HG02571 (cell line): ENCODE results near the gene CCDC92B.

ENCODE experiments used
- ATAC-seq: cut with Tn5 transposase; IDR thresholded peaks from one replicate; pipeline ENCODE4 v1.9.1; 2021; ENCODE audit warnings: mild to moderate bottlenecking, moderate library complexity; ENCODE audit not compliant: unreplicated experiment

The CCDC92B gene

GRCh38 chr17:2723505-2723996, 25.9 kb downstream of the CCDC92B start:
- ATAC-seq = no peak

DNA sequence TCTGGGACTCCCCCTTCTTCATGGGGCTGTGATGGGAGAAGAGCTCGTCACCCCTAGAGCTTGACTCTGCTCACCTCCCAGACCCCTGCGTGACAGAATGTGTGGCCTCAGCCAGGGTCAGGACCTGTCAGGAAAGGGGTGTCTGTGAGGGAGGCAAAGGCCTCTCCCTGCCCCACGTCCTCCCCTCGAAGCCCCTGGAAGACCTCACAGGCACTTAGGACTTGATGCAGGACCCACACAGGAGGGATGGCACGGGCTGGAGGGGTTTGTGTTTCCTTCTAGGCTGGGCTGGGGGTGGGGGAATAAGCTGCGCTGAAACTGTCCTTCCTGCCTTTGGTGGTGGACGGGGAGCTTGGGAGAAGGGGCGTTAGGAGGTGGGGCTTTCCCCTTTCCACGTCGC, 26.8 kb downstream of the CCDC92B start:
- no peak for ATAC-seq

DNA sequence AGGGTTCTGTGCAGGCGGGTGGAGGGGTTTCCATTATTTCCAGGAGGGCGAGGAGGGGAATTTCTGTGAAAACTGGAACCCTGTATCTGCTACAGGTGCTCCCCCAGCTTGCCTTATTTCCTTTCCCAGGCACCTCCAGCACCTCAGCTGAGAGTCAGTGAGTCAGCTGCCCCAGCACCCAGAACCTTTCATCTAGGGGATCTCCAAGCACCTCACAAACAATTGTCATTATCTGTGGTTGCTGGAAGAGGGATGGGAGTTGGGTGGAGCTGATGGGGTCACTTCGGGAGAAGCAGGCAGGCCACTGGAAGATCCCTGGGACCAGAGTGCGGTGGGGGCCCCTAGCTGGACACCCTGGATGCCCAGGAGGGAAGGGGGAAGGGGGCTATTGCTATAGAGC, 27.8 kb downstream of the CCDC92B start:
- no peak for ATAC-seq

DNA sequence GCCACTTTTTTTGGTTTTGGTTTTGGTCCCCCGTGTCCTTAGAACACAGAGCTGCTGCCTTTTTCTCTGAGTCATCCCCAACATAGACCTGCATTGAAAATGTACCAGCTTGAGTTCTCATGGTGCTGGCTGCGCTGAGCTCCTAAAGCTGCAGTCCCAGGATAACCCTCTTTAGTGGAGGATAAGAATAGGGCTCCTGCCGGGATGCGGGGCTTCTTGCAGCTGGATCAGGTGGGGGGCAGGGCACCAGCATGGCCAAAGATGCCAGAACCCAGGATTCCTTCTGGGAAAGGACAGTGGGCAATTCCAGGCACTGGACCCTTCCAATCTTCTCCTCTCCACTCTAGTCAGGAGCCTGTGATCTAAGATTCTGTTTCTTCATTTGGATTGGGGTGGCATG, 29.6 kb downstream of the CCDC92B start:
- no peak for ATAC-seq

DNA sequence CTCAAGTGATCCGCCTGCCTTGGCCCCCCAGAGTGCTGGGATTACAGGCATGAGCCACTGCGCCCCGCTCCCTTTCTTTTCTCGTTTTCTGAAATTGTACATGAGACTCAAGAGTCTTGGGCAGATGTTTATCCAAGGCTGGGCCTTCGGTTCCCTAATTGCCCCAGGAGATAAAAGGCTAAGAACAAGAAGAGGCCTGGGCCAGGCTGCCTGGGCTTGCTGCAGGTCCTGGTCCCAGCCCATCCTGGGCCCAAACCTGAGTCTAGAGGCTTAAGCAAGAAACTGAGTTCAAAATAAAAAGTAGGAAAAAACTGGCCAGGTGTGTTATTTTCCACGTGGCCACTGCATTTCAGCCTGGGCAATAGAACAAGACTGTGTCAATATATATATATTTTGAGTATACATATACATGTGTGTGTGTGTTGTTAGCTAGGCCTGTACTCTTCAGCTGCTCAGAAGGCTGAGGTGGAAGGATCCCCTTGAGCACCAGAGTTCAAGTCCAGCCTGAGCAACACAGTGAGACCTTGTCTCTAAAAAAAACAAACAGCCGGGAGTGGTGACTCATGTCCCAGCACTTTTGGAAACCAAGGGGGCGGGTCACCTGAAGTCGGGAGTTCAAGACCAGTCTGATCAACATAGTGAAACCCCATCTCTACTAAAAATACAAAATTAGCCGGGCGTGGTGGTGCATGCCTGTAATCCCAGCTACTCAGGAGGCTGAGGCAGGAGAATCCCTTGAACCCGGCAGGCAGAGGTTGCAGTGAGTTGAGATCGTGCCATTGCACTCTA, 31.1 kb downstream of the CCDC92B start:
- no peak for ATAC-seq

GRCh38 chr17:2716649-2717048, 32.8 kb downstream of the CCDC92B start:
- ATAC-seq = no peak

GRCh38 chr17:2713881-2714280, 35.6 kb downstream of the CCDC92B start:
- ATAC-seq = no peak

- ATAC-seq = no peak
Observed at GRCh38 chr17:2712300-2713043, 37.0 kb downstream of the CCDC92B start.

DNA sequence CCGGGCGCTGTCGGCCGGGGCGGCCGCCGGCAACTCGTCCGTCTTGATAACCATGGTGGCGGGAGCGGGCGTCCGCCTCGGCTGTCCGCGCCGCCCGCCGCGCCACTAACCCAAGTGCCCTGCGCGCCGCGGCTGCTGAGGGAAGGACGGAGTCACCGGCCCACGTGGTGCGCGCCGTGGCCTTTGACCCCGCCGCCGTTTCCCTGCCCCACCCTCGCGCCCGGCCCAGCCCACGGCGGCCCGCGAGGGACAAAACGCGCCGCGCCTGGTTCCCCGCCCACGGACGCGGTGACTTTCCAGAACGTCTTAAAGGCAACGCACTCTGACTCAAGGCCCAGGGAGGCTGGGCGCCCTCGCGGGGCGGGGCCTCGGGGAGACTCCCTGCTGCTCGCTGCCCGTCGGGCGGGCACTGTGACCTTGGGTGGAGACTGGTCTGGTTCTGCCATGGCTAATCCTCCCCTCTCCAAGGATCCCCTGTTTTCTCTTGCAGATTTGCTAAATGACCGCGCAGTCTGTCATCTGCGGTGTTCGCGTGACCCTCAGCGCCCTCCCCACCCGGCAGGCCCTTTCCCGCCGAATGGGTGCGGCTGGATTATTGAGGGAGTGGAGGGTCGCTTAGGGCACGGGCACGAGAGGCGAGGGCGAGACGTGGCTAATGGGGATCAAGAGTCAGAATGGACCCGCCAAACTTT, 37.7 kb downstream of the CCDC92B start, which contains the start of gene CLUH:
Gene CLUH, minus strand, starts transcription at position 157 of the 692 bp plus-strand sequence. Its CDS starts 103 bp downstream, at position 54.
- ATAC-seq = peak; percentile 69

DNA sequence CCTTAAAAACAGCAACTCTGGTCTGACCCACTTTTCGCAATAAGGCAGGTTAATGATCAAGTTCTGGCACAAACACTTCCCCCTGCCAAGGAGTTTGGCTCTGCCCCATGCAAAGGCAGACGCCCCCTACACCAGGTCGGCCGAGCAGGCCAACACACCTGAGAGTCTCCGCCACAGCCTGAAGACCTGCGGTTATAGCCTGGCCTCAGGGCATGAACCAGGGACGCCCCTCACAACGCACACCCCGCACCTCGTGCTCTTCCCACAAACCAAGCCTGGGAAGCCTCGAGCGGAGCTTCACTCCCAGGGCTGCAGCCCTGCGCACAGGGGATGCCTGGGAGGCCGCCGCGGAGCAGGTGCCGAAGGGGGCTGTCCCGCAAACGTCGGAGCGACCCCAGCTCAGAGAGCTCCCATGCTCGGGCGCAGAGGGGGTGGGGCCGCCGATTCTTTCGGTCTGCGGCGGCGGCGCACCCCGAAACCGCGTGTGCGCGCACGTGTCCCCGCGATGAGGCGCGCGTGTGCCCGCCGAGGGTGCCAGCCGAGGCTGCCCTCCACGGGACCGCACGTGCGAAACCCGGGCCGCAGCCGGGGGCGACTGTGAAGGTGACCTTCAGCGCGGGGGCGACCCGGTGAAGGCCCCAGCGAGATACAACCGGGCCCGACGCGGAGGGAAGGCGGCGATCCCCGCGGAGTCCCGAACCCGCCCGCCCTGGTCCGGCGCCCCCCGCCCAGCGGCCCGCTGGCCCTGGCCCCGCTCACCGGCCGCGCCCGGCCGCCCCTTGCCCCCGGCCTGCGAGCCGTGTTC, 38.4 kb downstream of the CCDC92B start:
- peak; percentile 11 for ATAC-seq

DNA sequence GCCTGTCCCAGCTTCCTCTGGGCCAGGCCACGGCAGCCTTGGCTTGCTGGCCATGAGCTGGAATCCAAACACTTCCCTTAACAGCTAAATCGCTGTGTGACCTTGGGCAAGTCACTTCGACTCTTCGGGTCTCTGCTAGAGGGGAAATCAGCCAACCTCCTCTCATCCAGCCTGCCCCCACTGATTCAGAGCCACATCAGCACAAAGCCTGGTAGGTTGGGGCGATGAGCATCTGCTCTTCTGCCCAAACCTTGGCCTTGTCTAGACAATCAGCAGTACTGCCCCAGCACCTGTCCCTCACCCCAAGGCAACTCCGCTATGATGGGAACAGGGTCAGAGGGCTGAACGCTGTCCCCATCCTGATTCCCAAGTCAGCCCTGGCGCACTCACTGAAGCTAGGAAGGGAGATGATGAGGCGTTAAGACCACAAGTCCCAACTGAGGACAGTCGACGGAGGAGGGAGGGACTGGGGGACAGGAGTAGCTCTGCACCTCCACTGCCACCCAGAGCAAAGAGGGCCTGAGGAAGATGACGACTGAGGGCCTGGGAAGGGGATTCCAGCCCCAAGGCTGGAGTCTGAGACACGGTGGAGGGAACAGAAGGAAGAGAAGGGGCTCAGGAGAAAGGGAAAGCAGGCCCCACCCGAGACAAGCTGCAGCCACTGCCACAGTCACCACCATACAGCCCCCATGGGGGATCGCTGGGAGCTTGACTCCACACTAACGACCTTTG, 39.2 kb downstream of the CCDC92B start:
- ATAC-seq = no peak

DNA sequence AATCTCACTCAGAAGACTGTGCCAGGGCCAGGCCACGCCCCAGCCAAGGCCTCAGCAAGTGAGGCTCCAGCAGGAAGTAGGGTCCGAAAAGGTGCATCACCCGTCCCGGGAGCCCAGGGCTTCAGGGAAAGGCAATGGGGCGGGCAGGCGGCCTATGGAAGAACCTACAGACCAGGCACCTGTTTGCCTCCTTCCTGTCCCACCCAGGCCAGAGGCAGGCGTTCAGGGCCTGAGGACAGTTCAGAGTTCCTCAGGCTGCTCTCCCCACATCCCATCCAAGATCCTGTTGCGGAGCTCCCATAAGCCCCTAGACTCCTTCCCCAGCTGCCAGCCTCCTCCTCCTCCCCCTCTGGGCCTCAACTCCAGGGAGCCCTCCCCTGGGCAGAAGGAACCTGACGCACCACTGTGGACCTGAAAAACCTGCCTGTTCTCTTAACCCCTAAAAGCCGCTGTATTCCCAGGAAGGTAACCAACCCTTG, 40.2 kb downstream of the CCDC92B start:
- ATAC-seq = no peak

- ATAC-seq = no peak
Observed at GRCh38 chr17:2708585-2709182, 40.8 kb downstream of the CCDC92B start.

GRCh38 chr17:2707721-2708584, 41.5 kb downstream of the CCDC92B start:
- ATAC-seq = no peak

- ATAC-seq = no peak
Observed at GRCh38 chr17:2706911-2707510, 42.4 kb downstream of the CCDC92B start.

- ATAC-seq = no peak
Observed at GRCh38 chr17:2705888-2706795, 43.3 kb downstream of the CCDC92B start.

- ATAC-seq = no peak
Observed at GRCh38 chr17:2705263-2705662, 44.2 kb downstream of the CCDC92B start.
